Stimulated activated CD8-positive, alpha-beta memory T cell treated with anti-CD3 and anti-CD28 coated beads, Interleukin-12 subunit alpha, Interleukin-12 subunit beta, amount 100 ng/mL, for 1 hour (primary cell): ENCODE measurements around the gene DEFB121.
"Not testable (repeated sequence)": the region's sequence is repeated elsewhere in the genome, so short reads cannot be mapped to it uniquely, and the experiment has no call there.

Source experiments
- DNase-seq: peaks from one replicate; pipeline ENCODE4 v3.0.0-alpha.2; 2020; ENCODE audit warnings: low read depth

Gene DEFB121, protein sequence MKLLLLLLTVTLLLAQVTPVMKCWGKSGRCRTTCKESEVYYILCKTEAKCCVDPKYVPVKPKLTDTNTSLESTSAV

GRCh38 chr20:31406115-31406514, at the start of gene DEFB121:
DEFB121 (minus strand) TSS chr20:31406215; CDS start chr20:31406152, 63 bp downstream.
- DNase-seq: no peak

DNA sequence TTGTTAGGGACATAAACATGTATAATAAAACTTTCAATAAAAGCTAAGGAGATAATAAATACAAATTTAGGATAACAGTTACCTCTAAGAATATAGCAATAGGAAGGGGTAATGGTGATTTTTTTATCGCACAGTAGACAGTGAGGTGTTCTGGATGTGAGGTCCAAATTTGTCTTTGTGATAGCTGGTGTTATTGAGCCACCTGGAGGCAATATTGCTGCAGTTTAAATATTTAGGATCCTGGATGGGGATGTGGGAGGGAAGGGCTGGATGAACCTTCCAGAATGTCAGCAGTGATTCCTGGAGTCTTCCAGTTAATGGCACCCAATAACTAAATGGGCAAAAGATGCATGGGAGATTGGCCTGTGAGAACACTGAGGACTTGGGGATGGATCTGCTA, 48.3 kb upstream of the DEFB121 start:
- no peak for DNase-seq

DNA sequence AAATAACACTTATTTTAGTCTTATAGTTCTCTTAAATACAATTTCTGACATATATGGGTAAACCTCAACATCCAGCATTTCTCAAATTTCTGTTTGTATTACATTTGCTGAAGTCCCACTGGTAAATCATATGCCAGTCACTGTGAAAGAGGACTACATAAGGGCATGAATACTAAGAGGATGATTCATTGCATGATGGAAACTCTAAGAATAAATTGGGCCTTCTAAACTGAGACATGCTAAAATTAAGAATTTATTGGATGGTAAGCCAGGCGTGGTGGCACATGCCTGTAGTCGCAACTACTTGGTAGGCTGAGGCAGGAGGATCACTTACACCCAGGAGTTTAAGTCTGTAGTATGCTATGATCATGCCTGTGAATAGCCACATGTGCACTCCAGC, 46.6 kb upstream of the DEFB121 start:
- DNase-seq: no peak

GRCh38 chr20:31449511-31450414, 43.7 kb upstream of the DEFB121 start:
- DNase-seq: no peak

DNA sequence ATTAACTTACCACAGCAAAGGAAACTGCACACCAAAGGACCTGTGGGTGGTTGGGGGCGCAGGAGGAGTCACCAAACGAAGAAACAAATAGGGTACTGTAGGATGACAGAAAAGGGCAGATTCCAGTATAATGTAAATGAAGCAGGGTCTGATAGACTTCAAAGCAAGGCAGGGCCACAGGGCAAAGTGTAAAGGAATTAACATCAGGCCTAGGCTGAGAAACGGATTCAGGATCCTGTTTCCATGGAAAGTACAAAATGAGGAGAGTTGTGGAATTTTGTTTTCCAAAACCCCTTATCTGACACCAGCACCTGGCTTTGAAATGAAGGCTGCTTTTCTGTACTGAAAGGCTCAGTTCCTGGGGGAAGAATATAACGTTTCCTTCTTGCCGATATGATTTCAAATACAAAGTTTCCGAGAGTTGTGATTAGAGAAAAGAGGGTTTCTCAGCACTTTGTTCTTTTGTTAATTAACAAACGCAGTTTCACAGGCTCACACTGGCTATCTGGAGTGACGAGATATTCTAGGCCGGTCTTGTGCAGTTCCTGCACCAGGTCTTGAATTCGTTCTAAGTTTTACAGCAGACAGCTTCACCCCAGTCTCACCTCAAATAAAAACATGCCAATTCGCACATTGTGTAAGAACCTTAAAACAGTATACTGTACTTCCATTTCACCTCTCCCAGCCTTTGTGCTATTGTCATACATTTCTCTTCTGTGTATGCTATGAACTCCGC, 40.2 kb upstream of the DEFB121 start:
- no peak for DNase-seq

GRCh38 chr20:31440012-31440659, 34.1 kb upstream of the DEFB121 start, which contains the start of gene DEFB123:
DEFB123 (plus strand) TSS chr20:31440632; CDS start chr20:31440699, 67 bp downstream.
- DNase-seq: no peak

GRCh38 chr20:31430568-31431115, 24.6 kb upstream of the DEFB121 start:
- no peak for DNase-seq

- not testable (repeated sequence) for DNase-seq
Measured at GRCh38 chr20:31427576-31427975, 21.6 kb upstream of the DEFB121 start.

DNA sequence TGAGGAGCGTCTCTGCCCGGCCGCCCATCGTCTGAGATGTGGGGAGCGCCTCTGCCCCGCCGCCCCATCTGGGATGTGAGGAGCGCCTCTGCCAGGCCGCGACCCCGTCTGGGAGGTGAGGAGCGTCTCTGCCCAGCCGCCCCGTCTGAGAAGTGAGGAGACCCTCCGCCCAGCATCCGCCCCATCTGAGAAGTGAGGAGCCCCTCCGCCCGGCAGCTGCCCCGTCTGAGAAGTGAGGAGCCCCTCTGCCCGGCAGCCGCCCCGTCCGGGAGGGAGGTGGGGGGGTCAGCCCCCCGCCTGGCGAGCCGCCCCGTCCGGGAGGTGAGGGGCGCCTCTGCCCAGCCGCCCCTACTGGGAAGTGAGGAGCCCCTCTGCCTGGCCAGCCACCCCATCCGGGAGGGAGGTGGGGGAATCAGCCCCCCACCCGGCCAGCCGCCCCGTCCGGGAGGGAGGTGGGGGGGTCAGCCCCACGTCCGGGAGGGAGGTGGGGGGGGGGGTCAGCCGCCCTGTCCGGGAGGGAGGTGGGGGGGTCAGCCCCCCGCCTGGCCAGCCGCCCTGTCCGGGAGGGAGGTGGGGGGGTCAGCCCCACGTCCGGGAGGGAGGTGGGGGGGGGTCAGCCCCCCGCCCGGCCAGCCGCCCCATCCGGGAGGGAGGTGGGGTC, 21.0 kb upstream of the DEFB121 start:
- not testable (repeated sequence) for DNase-seq

DNA sequence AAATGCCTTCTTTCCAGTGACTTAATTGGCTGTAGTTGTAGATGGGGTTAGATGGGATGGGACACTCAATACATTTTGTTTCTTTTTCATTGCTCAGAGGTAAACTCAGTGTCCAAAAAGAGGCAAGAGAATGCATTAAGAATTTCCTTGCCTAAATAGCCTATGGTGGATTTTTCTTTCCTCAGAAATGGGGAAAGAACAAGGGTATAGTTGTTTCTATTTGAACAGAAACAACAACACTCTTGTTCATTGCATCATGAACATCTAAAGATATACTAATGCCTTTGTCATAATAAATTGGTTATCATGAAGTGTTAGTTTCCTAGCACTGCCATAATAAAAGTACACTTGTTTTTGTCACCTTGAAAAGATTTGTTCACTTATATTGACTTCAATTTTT, 19.8 kb upstream of the DEFB121 start:
- no peak for DNase-seq

GRCh38 chr20:31418307-31418706, 12.3 kb upstream of the DEFB121 start:
- no peak for DNase-seq

DNA sequence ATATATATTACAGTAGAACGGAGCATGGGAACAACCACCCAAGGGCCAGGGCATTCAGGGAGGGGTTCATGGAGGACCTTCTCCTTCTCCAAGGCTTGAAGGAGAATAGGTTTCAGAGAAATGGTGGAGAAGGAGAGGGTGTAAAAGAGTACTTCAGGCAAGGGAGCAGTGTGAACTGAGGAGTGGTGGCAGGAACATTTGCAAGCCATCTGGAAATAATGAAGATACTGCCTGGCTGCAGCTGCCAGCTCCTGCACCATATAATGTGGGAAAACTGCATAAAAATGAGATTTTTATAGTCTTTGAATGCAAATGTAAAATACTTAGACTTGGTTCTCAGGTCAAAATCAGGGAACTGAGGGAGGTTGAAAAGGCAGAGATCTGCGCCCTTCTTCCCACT, 9.6 kb upstream of the DEFB121 start:
- DNase-seq: no peak

GRCh38 chr20:31414381-31414780, 8.4 kb upstream of the DEFB121 start:
- DNase-seq: no peak

DNA sequence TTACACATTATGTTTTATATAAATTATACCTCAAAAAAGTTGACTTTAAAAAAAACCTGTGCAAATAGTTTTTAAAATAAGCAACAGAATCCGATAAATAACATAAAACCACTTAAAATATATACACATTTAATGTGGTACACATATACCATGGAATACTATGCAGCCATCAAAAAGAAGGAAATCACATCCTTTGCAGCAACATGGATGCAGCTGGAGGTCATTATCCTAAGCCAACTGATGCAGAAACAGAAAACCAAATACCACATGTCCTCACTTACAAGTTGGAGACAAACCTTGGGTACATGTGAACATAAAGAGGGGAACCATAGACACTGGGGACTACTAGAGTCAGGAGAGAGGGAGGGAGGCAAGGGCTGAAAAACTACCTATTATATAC, 4.0 kb upstream of the DEFB121 start:
- no peak for DNase-seq

DNA sequence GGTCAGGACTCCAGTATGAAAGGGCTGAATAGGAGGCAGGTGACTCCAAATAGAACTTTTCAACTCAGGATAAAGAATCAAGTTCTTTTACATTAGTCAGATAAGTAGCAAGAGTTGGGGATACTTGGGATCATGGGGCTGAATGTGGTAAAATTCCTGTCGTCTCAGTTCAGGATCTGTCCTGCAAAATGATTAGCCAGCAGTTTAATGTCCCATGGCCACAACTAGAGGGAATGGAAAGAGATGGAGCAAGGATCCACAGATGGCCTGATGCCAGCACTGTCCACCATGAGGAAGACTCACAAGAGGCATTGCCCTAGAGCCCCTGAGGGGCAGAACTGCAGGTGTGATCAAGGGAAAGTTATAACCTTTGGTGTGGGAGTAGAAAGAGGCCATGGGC, 2.1 kb downstream of the DEFB121 start:
- DNase-seq: no peak

DNA sequence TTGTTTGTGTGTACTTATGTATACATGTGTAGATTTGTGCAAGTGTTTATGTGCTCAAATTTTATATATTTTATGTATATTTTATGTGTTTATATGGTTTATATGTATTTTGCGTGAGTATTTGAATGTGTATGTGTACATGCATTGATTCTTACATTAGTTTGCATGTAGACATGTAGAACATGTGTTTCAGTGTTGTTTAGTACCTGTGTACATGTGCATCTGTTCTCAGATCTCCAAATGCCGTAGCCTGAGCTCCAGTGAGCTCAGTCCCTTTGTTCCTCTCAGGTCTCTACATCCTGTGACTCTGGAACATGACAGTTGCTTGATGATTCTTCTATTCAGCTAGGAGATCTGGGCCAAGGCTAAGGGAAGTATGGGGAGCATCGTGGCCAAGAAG, 11.1 kb downstream of the DEFB121 start:
- no peak for DNase-seq

GRCh38 chr20:31392836-31393235, 13.2 kb downstream of the DEFB121 start:
- no peak for DNase-seq

GRCh38 chr20:31390490-31390889, 15.5 kb downstream of the DEFB121 start, which contains the start of gene DEFB119:
DEFB119 (minus strand) TSS chr20:31390590; CDS start chr20:31390483, 107 bp downstream.
- DNase-seq: no peak

GRCh38 chr20:31374346-31374745, 31.7 kb downstream of the DEFB121 start:
- no peak for DNase-seq

DNA sequence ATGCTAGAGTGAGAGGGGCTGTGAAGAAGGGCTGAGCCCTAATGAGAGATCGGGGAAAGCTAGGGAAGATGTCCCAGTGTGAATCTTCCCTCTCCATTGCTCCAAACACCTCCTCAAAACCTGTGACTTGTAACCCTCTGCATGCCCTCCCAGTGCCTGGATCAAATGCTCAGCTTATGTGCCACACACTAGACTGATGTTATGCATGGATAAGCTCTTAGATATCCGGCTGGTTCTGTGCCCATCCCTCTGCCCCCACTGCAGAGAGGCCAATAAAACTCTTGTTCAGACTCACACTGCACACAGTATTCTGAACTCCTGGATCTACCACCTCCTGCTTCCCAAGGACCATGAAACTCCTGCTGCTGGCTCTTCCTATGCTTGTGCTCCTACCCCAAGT, 37.7 kb downstream of the DEFB121 start, which contains the start of gene DEFB118:
DEFB118 (plus strand) TSS at position 301 of the 400 bp plus-strand sequence; CDS start at position 351, 50 bp downstream.
- no peak for DNase-seq

DNA sequence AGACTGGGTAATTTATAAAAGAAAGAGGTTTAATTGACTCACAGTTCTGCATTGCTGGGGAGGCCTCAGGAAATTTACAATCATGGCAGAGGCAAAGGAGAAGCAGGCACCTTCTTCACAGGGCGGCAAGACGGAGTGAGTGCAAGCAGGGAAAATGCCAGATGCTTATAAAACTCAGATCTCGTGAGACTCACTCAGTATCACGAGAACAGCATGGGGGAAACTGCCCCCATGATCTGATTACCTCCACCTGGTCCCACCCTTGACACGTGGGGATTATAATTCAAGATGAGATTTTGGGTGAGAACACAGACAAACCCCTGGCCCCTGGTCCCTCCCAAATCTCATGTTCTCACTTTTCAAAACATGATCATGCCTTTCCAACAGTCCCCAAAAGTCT, 41.7 kb downstream of the DEFB121 start:
- not testable (repeated sequence) for DNase-seq
